Prostate gland (tissue), 2 donors: ENCODE measurements around the gene PRIMA1. TPM values are rescaled to one million over a fixed set of nuclear protein-coding genes. Genes with fewer than 3 reads are reported as not detected.

ENCODE experiments used
- DNase-seq: peaks from one replicate; pipeline ENCODE4 v3.0.0-alpha.2; 2019; ENCODE audit warnings: low spot score
- H3K27ac ChIP-seq, 2 donors: fragments of 200-600 bp; sonication (generic); 2 replicates each; pipeline ENCODE4 v1.5.1; 2017 to 2019
- H3K27me3 ChIP-seq: fragments of 200-600 bp; sonication (generic); replicated peaks from 2 replicates; pipeline ENCODE4 v1.5.1; 2019; ENCODE audit not compliant: insufficient read depth
- H3K36me3 ChIP-seq, 2 donors: fragments of 200-600 bp; sonication (generic); 1 replicate in 1 of 2; 2 replicates in 1 of 2; pipeline versions ENCODE4 v1.5.1 to v1.8.1; 2017 to 2019
- H3K4me1 ChIP-seq: fragments of 200-600 bp; sonication (generic); replicated peaks from 2 replicates; pipeline ENCODE4 v1.5.1; 2019
- H3K4me3 ChIP-seq, 2 donors: fragments of 200-600 bp; sonication (generic); 2 replicates each; pipeline ENCODE4 v1.5.1; 2017 to 2019
- H3K9me3 ChIP-seq: fragments of 200-600 bp; sonication (generic); 2 replicates; pipeline ENCODE4 v1.5.1; 2017
- POLR2A ChIP-seq: fragments of 450-650 bp; IDR thresholded peaks from one replicate; pipeline ENCODE4 v1.6.1; 2016; ENCODE audit warnings: antibody characterized with exemption, mild to moderate bottlenecking
- POLR2AphosphoS5 ChIP-seq: sonication (generic); formaldehyde crosslinking; IDR thresholded peaks from one replicate; pipeline ENCODE4 v1.6.1; 2017; ENCODE audit warnings: antibody characterized with exemption
- WGBS: methylation state at CpG from one replicate; pipeline ENCODE4 v1.1.5; 2018; 5-methylcytosine and 5-hydroxymethylcytosine counted together
- intact Hi-C: fragments of 100-400 bp; cut with DNase I; formaldehyde crosslinking; loops from one replicate; pipeline ENCODE4 v1.14.2; 2022
- total RNA-seq, 2 donors: library from RNA; depleted of rRNA; stranded (reverse); fragments of >200 nt; gene quantifications; one replicate each; pipeline ENCODE4 v1.1.0, GENCODE V29; 2016
- TF ChIP-seq, protein P1 (sequence below), 4 experiments: fragments of 200-600 bp in 2 of 4; fragments of 450-650 bp in 2 of 4; sonication (generic) in 2 of 4; IDR thresholded peaks; 1 replicate in 3 of 4; 2 replicates in 1 of 4; pipeline ENCODE4 v1.5.1; 2016 to 2019; ENCODE audit warnings: antibody characterized with exemption in 4 of 4, mild to moderate bottlenecking in 2 of 4, moderate library complexity in 2 of 4

PRIMA1 gene
- total RNA-seq, 2 donors from 2014 or later = 3.6 to 9.8 TPM

DNA sequence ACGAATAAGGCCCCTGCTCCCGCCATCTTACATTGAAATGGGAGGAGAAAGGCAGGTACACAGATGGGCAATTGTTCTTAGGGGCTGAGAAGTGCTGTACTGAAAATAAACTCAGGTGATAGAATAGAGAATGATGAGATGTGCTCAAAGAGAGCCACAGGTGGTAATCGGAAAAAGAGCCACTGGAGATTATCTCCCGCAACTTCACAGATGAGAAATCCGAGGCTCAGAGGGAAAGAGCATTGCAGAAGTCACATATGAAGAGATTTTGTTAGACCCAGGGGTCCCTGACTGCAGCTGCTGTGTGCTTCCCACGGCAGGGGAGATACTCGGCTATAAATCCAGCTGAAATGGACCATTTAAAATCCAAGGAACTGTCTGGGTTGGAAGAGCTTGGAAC is 73.7 kb downstream of the PRIMA1 start:
- no peak for TF ChIP-seq POLR2A
- TF ChIP-seq POLR2AphosphoS5 = no peak
- TF ChIP-seq, protein P1, sequence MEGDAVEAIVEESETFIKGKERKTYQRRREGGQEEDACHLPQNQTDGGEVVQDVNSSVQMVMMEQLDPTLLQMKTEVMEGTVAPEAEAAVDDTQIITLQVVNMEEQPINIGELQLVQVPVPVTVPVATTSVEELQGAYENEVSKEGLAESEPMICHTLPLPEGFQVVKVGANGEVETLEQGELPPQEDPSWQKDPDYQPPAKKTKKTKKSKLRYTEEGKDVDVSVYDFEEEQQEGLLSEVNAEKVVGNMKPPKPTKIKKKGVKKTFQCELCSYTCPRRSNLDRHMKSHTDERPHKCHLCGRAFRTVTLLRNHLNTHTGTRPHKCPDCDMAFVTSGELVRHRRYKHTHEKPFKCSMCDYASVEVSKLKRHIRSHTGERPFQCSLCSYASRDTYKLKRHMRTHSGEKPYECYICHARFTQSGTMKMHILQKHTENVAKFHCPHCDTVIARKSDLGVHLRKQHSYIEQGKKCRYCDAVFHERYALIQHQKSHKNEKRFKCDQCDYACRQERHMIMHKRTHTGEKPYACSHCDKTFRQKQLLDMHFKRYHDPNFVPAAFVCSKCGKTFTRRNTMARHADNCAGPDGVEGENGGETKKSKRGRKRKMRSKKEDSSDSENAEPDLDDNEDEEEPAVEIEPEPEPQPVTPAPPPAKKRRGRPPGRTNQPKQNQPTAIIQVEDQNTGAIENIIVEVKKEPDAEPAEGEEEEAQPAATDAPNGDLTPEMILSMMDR (IDR thresholded peaks at IDR 0.05) = no peak
- Histone ChIP-seq H3K36me3 (no peaks in the 10 kb centered on the region), H3K4me3 (no peak overlapping the region), H3K27me3 (no peaks in the 10 kb centered on the region), H3K4me1 (no peaks in the 10 kb centered on the region), H3K9me3 (no peaks in the 10 kb centered on the region), H3K27ac (no peak overlapping the region)
- 76% methylated on average over 7 of the region's 7 CpGs for WGBS
- intact Hi-C loops = no loop called here
- DNase-seq = no peak

DNA sequence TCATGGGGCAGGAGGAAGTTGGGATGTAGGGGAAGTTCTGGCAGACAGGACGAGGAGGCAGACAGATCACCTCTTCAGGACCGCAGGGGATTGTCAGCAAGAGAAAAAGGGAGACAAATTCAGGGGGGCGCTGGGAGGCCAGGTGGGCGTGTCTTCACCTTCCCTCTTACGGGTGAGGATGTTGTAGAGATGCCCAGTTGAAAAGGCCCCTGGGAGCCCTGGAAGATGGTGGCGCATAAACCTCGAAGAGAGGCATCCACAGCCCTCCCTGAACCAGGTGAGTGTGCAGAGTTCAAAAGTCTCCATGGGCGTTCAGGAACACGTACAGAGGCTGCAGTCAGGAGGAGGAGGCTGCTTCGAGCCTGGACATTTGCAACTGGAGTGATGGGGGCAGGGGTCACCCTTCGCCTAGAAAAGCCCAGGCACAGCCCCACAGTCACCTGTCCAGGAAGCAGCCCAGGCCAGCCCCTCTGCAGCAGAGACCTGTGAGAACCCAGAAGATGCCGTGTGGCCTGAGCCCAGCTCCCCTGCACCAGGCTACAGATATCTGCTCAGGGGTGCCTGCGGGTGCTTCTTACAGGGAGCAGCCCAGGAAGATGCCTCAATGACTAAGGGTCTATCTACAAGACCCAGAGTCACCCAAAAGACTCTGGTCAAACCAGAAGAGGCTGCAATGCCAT is 74.4 kb downstream of the PRIMA1 start:
- H3K27me3 ChIP-seq = no peaks in the 10 kb centered on the region
- H3K4me3 ChIP-seq = no peak overlapping the region
- intact Hi-C loops = no loop called here
- TF ChIP-seq POLR2A (no peak), POLR2AphosphoS5 (no peak)
- TF ChIP-seq, protein P1 (IDR thresholded peaks at IDR 0.05) = no peak
- no peaks in the 10 kb centered on the region for H3K9me3 ChIP-seq
- H3K4me1 ChIP-seq = no peaks in the 10 kb centered on the region
- H3K36me3 ChIP-seq = no peaks in the 10 kb centered on the region
- WGBS = 76% methylated on average over 12 of the region's 13 CpGs
- H3K27ac ChIP-seq = no peak overlapping the region
- DNase-seq = no peak

DNA sequence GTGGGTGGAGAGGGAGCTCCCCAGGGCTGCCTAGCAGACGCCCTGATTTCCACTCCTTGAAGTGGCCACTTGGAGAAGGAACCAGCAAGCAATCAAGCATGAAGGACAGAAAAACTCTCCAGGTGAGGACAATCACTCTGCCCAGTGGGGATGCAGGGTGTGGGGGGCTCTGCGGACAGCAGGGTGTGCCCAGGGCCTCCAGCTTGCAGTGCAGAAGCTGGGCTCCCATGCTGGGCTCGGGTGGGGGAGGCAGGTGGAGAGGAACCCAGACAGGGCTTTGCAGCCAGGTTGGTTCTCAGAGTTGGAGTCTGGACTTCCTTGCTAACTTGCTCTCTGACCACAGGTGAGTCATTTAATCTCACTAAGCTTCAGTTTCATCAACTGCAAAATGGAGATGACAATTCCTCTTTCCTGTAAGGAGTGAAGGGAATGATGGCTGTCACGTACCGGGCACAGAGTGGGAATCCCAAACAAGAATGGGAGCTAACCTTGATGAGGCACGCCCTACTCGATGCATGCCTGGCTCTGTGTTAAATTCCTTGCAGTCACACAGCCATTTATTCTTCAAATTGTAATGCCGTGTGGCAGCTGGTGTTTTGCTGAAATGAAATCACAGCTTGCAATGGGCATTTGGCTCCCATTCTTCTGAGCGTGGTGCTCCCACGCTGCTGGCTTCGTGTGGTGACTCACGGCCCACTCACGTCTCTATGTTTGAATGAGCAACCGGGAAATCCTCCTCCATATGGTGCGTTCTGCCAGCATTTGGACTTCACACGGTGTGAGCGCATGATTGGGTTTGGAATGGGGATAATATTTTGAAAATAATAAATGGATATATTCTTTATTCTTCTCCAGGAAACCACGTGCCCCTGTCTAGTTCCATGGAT is 75.2 kb downstream of the PRIMA1 start:
- WGBS = 65% methylated on average over 18 of the region's 18 CpGs
- H3K9me3 ChIP-seq = no peaks in the 10 kb centered on the region
- no peak for TF ChIP-seq POLR2AphosphoS5
- no peak overlapping the region for H3K27ac ChIP-seq
- DNase-seq = no peak
- intact Hi-C loops = no loop called here
- H3K4me1 ChIP-seq = no peaks in the 10 kb centered on the region
- H3K36me3 ChIP-seq = no peaks in the 10 kb centered on the region
- H3K27me3 ChIP-seq = no peaks in the 10 kb centered on the region
- H3K4me3 ChIP-seq = no peak overlapping the region

DNA sequence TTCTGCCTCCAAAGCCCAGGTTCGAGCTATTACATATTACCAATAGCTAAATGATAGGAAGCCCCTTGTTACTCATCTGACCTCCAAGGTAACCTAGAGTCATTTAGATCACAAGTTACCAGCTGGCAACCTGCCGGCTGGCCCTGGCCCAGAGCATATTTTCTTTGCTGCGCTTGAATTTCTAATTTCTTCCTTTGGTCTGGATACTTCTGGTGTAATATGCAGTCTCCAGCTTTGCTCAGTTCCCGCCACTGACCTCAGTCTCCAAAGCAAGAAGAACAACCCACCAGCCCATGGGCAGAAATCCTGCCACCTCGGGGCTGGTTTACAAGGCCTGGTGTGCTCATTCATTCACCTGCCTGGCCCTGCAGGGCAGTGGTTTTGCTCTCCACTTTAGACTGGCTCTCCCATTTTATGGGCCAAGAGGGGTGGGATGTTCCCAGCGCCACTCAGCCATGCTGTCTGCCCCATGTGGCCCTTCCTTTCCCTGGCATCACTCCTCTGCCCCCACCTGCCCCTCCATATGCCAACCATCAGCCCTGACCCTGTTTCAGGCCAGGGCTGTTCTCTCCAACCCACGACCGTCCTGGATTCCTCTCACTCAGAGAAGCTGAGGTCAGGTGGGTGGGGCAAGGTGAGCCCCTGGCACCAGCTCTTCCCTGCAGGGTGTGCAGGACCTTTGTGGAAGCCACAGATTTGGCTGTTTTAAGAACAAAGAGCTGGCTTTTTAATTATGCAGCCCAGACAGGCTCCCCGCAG is 76.0 kb downstream of the PRIMA1 start:
- WGBS = 79% methylated on average over 9 of the region's 9 CpGs
- H3K36me3 ChIP-seq = no peaks in the 10 kb centered on the region
- no peaks in the 10 kb centered on the region for H3K4me1 ChIP-seq
- no peaks in the 10 kb centered on the region for H3K9me3 ChIP-seq
- no peak overlapping the region for H3K4me3 ChIP-seq
- DNase-seq = no peak
- H3K27me3 ChIP-seq = no peaks in the 10 kb centered on the region
- intact Hi-C loops = no loop called here
- TF ChIP-seq, protein P1 (IDR thresholded peaks at IDR 0.05) = no peak
- no peak for TF ChIP-seq POLR2AphosphoS5
- H3K27ac ChIP-seq = no peak overlapping the region

DNA sequence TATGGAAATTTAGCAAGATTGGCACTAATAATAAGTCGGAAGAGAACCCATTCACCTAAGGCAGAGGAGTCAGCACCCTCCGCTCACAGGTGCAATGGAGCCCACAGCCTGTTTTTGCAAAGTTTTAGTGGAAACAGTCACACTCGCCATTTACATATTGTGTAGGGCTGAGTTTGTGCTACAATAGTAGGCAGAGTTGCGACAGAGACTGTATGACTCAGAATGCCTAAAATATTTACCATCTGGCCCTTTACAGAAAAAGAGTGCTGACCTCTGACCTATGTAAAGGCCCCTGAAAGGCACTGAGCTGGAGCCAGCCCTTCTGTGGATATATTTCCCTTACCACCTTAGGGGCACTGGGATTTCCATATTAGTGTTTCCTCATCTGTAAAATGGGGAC is 79.0 kb downstream of the PRIMA1 start:
- TF ChIP-seq POLR2AphosphoS5 (no peak), POLR2A (no peak)
- TF ChIP-seq, protein P1 (IDR thresholded peaks at IDR 0.05) = no peak
- no peaks in the 10 kb centered on the region for H3K4me1 ChIP-seq

More for the DNA sequence above, 79.0 kb downstream of the PRIMA1 start:
- Histone ChIP-seq H3K9me3 (no peaks in the 10 kb centered on the region), H3K36me3 (no peaks in the 10 kb centered on the region), H3K4me3 (no peak overlapping the region), H3K27me3 (no peaks in the 10 kb centered on the region), H3K27ac (no peak overlapping the region)
- 95% methylated on average over 4 of the region's 4 CpGs for WGBS
- no peak for DNase-seq
- intact Hi-C loops = no loop called here
